Femur (tissue), 1 donor: ENCODE results near the gene TLL2.

Experiments
- DNase-seq: peaks from one replicate; pipeline ENCODE4 v3.0.0-alpha.2; 2017

Gene TLL2

GRCh38 chr10:96418582-96418981 lies 95.1 kb downstream of the TLL2 start:
- DNase-seq, result no peak

GRCh38 chr10:96417441-96417840 lies 96.3 kb downstream of the TLL2 start:
- no peak for DNase-seq

- DNase-seq, result peak; percentile 67
These were observed 97.1 kb downstream of the TLL2 start for GRCh38 chr10:96416643-96417042.

- DNase-seq, result no peak
These were observed 97.7 kb downstream of the TLL2 start for GRCh38 chr10:96415891-96416554.

GRCh38 chr10:96415150-96415890 lies 98.4 kb downstream of the TLL2 start:
- no peak for DNase-seq

- DNase-seq, result no peak
These were observed 99.4 kb downstream of the TLL2 start for GRCh38 chr10:96414303-96414702.

GRCh38 chr10:96413151-96413787 lies 100.5 kb downstream of the TLL2 start:
- DNase-seq, result peak; percentile 33

- peak; percentile 39 for DNase-seq
These were observed 101.9 kb downstream of the TLL2 start for GRCh38 chr10:96411716-96412320.

- peak; percentile 8 for DNase-seq
These were observed 103.4 kb downstream of the TLL2 start for GRCh38 chr10:96410296-96410695.

GRCh38 chr10:96408201-96408600 lies 105.5 kb downstream of the TLL2 start:
- DNase-seq, result no peak

- peak; percentile 1 for DNase-seq
These were observed 106.1 kb downstream of the TLL2 start for GRCh38 chr10:96407560-96408069.

- peak; percentile 4 for DNase-seq
These were observed 107.6 kb downstream of the TLL2 start for GRCh38 chr10:96406091-96406490.

GRCh38 chr10:96402417-96403305 lies 111.1 kb downstream of the TLL2 start:
- peak; percentile 8 for DNase-seq

- no peak for DNase-seq
These were observed 112.7 kb downstream of the TLL2 start for GRCh38 chr10:96401036-96401435.

GRCh38 chr10:96400465-96400864 lies 113.3 kb downstream of the TLL2 start:
- DNase-seq, result no peak

- no peak for DNase-seq
These were observed 115.8 kb downstream of the TLL2 start for GRCh38 chr10:96397902-96398301.

GRCh38 chr10:96395931-96396877 lies 117.5 kb downstream of the TLL2 start:
- DNase-seq, result peak; percentile 82

GRCh38 chr10:96390460-96390864 lies 123.3 kb downstream of the TLL2 start:
- DNase-seq, result peak; percentile 71

- no peak for DNase-seq
These were observed 123.9 kb downstream of the TLL2 start for GRCh38 chr10:96389785-96390184.

GRCh38 chr10:96387601-96388000 lies 126.1 kb downstream of the TLL2 start:
- DNase-seq, result no peak

GRCh38 chr10:96387161-96387560 lies 126.6 kb downstream of the TLL2 start:
- no peak for DNase-seq
